Inflammatory macrophage (primary cell): ENCODE data around the gene KIF2A.
A peak's percentile ranks its signal among the peaks of the same experiment; 100 is the strongest.
"Not testable (repeated sequence)": the region's sequence is repeated elsewhere in the genome, so short reads cannot be mapped to it uniquely, and the experiment has no call there.

Source experiments
- DNase-seq, 2 donors: peaks; one replicate each; pipeline ENCODE4 v3.0.0-alpha.2; 2020 to 2022

KIF2A gene

GRCh38 chr5:62291829-62292228 is 14.2 kb upstream of the KIF2A start:
- DNase-seq, result not testable (repeated sequence)

- no peak for DNase-seq
Measured at GRCh38 chr5:62296998-62297397, 9.0 kb upstream of the KIF2A start.

GRCh38 chr5:62298118-62298517 is 7.9 kb upstream of the KIF2A start:
- no peak for DNase-seq

- no peak for DNase-seq
Measured at GRCh38 chr5:62299101-62299500, 6.9 kb upstream of the KIF2A start.

GRCh38 chr5:62299600-62299999 is 6.4 kb upstream of the KIF2A start:
- no peak for DNase-seq

- DNase-seq, result no peak
Measured at GRCh38 chr5:62305358-62305714, 670 bp upstream of the KIF2A start.

GRCh38 chr5:62306323-62306895 is 403 bp downstream of the KIF2A start:
- peak; percentile 13 to 49 for DNase-seq

GRCh38 chr5:62306896-62307689 is 1.1 kb downstream of the KIF2A start:
- DNase-seq, result peak; percentile 21 to 47

GRCh38 chr5:62308439-62308838 is 2.4 kb downstream of the KIF2A start:
- no peak for DNase-seq

GRCh38 chr5:62309107-62309506 is 3.1 kb downstream of the KIF2A start:
- peak in 1 of 2 donors; percentile 22 for DNase-seq

- DNase-seq, result no peak
Measured at GRCh38 chr5:62310426-62311143, 4.6 kb downstream of the KIF2A start.

GRCh38 chr5:62312036-62312435 is 6.0 kb downstream of the KIF2A start:
- DNase-seq, result peak; percentile 28 to 43

- DNase-seq, result no peak
Measured at GRCh38 chr5:62312674-62313073, 6.7 kb downstream of the KIF2A start.

GRCh38 chr5:62314213-62314830 is 8.3 kb downstream of the KIF2A start:
- peak; percentile 41 to 65 for DNase-seq

- no peak for DNase-seq
Measured at GRCh38 chr5:62315376-62316175, 9.6 kb downstream of the KIF2A start.

GRCh38 chr5:62316176-62316502 is 10.1 kb downstream of the KIF2A start:
- no peak for DNase-seq

GRCh38 chr5:62317810-62318209 is 11.8 kb downstream of the KIF2A start:
- no peak for DNase-seq

GRCh38 chr5:62322484-62322883 is 16.5 kb downstream of the KIF2A start:
- no peak for DNase-seq

- DNase-seq, result no peak
Measured at GRCh38 chr5:62326302-62326701, 20.3 kb downstream of the KIF2A start.

GRCh38 chr5:62326702-62327101 is 20.7 kb downstream of the KIF2A start:
- DNase-seq, result no peak

GRCh38 chr5:62327138-62328053 is 21.4 kb downstream of the KIF2A start:
- no peak for DNase-seq
